Kidney (tissue), 22 donors: ENCODE measurements around the gene ATXN10. TPM values are rescaled to one million over a fixed set of nuclear protein-coding genes. Genes with fewer than 3 reads are reported as not detected.
"Not testable (repeated sequence)": the region's sequence is repeated elsewhere in the genome, so short reads cannot be mapped to it uniquely, and the experiment has no call there.

ENCODE experiments used
- DNase-seq, 5 donors: peaks; one replicate each; pipeline ENCODE4 v3.0.0-alpha.2; 2013 to 2020
- FAIRE-seq: peaks from 2 replicates; lab custom pipeline; 2012; peaks lifted over from hg19 to GRCh38; lab: Jason Lieb, UNC
- H3K27ac ChIP-seq, 2 donors: one replicate each; pipeline ENCODE4 v1.7.0; 2013; ENCODE audit warnings: low read depth in 2 of 2, low read length in 2 of 2, inconsistent platforms in 1 of 2
- H3K27me3 ChIP-seq: one replicate; pipeline ENCODE4 v1.7.1; 2013; ENCODE audit warnings: low read length, inconsistent platforms; ENCODE audit not compliant: control insufficient read depth, insufficient read depth
- H3K36me3 ChIP-seq, 3 donors: one replicate each; pipeline versions ENCODE4 v1.7.0 to v1.7.1; 2013; ENCODE audit warnings: low read length in 3 of 3, control low read depth in 1 of 3, inconsistent platforms in 1 of 3; ENCODE audit not compliant: insufficient read depth in 3 of 3, control insufficient read depth in 2 of 3
- H3K4me1 ChIP-seq, 3 donors: one replicate each; pipeline versions ENCODE4 v1.7.0 to v1.7.1; 2013; ENCODE audit warnings: low read length in 3 of 3, inconsistent platforms in 1 of 3, low read depth in 1 of 3; ENCODE audit not compliant: control insufficient read depth in 2 of 3, insufficient read depth in 2 of 3
- H3K4me3 ChIP-seq, 3 donors: one replicate each; pipeline versions ENCODE4 v1.7.0 to v1.8.1; 2013; ENCODE audit warnings: low read length in 3 of 3, control low read depth in 1 of 3, inconsistent platforms in 1 of 3
- H3K9ac ChIP-seq, 3 donors: one replicate each; pipeline versions ENCODE4 v1.7.0 to v1.7.1; 2013; ENCODE audit warnings: low read length in 3 of 3, control low read depth in 1 of 3, inconsistent platforms in 1 of 3
- H3K9me3 ChIP-seq, 3 donors: one replicate each; pipeline versions ENCODE4 v1.7.0 to v1.7.1; 2013; ENCODE audit warnings: low read length in 3 of 3, control low read depth in 1 of 3, inconsistent platforms in 1 of 3; ENCODE audit not compliant: control insufficient read depth in 2 of 3, insufficient read depth in 1 of 3
- intact Hi-C: fragments of 100-400 bp; cut with DNase I; formaldehyde crosslinking; loops from one replicate; pipeline ENCODE4 v1.11.1; 2022
- long read RNA-seq, 10 donors: library from polyadenylated mRNA in 1 of 10; unstranded in 1 of 10; transcript quantifications; one replicate each; pipeline ENCODE4 v2.0.0 and lab custom pipeline, GENCODE V29; 2021 to 2026
- polyA plus RNA-seq: library from polyadenylated mRNA; stranded (reverse); fragments of 350-450 nt; fragmentation: Illumina TruSeq; extraction: RNeasy Lipid Tissue Mini Kit (QIAGEN cat#74804); gene quantifications from one replicate; pipeline ENCODE4 v1.2.3, GENCODE V29; 2014; ENCODE audit warnings: low read depth, low replicate concordance; ENCODE audit not compliant: insufficient read depth
- total RNA-seq: library from RNA; stranded (reverse); fragmentation: NEBNext Ultra II Directional; extraction: Animal tissue kit (Norgen Biotek cat#: 25700); gene quantifications from one replicate; pipeline ENCODE4 v1.2.1, GENCODE V29; 2021
- TF ChIP-seq, protein P1 (sequence below): IDR thresholded peaks from 3 replicates; pipeline ENCODE4 v1.5.1; 2012; ENCODE audit warnings: mild to moderate bottlenecking, moderate library complexity, borderline replicate concordance; ENCODE audit not compliant: insufficient read depth; ENCODE audit errors: extremely low read depth
- donor health status: control.
- donor health status: control.
- donor health status: control.
- donor health status: control.
- donor health status: control.
- donor health status: DM: yes; HTN: yes; CAD: no.
- donor health status: Normal renal cell carcinoma (clear cell type).

The ATXN10 gene
- 121 TPM for total RNA-seq
- 142 TPM for polyA plus RNA-seq
- long read RNA-seq, donor 1, transcript ATXN10-201 (12 exons, 3,329 nt): major isoform, 28 of 53 reads
- long read RNA-seq, donor 1, partial matches to known transcripts: 25 of 53 reads
- long read RNA-seq, donor 1, other reads (novel, unspliced or antisense): 0 of 53 reads
- long read RNA-seq, donor 2, transcript ATXN10-201 (12 exons, 3,329 nt): major isoform, 48 of 67 reads
- long read RNA-seq, donor 2, partial matches to known transcripts: 18 of 67 reads
- long read RNA-seq, donor 2, other reads (novel, unspliced or antisense): 0 of 67 reads
- long read RNA-seq, donor 3, transcript ATXN10-201 (12 exons, 3,329 nt): major isoform, 39 of 65 reads
- long read RNA-seq, donor 3, partial matches to known transcripts: 21 of 65 reads
- long read RNA-seq, donor 3, other reads (novel, unspliced or antisense): 5 of 65 reads
- long read RNA-seq, donor 4, transcript ATXN10-201 (12 exons, 3,329 nt): major isoform, 30 of 38 reads
- long read RNA-seq, donor 4, partial matches to known transcripts: 7 of 38 reads
- long read RNA-seq, donor 4, other reads (novel, unspliced or antisense): 0 of 38 reads
- long read RNA-seq, donor 5, partial matches to known transcripts: 0 of 4 reads
- long read RNA-seq, donor 5, other reads (novel, unspliced or antisense): 0 of 4 reads
- long read RNA-seq, donor 6, transcript ATXN10-201 (12 exons, 3,329 nt): major isoform, 26 of 51 reads
- long read RNA-seq, donor 6, partial matches to known transcripts: 16 of 51 reads
- long read RNA-seq, donor 6, other reads (novel, unspliced or antisense): 9 of 51 reads
- long read RNA-seq, donor 7, transcript ATXN10-201 (12 exons, 3,329 nt): major isoform, 87 of 103 reads
- long read RNA-seq, donor 7, partial matches to known transcripts: 3 of 103 reads
- long read RNA-seq, donor 7, other reads (novel, unspliced or antisense): 13 of 103 reads
- long read RNA-seq, donor 8, transcript ATXN10-201 (12 exons, 3,329 nt): major isoform, 40 of 73 reads
- long read RNA-seq, donor 8, partial matches to known transcripts: 32 of 73 reads
- long read RNA-seq, donor 8, other reads (novel, unspliced or antisense): 0 of 73 reads
- long read RNA-seq, donor 9, transcript ATXN10-201 (12 exons, 3,329 nt): major isoform, 12 of 17 reads
- long read RNA-seq, donor 9, partial matches to known transcripts: 5 of 17 reads
- long read RNA-seq, donor 9, other reads (novel, unspliced or antisense): 0 of 17 reads
- long read RNA-seq, donor 10, transcript ATXN10-201 (12 exons, 3,329 nt): major isoform, 33 of 53 reads
- long read RNA-seq, donor 10, partial matches to known transcripts: 20 of 53 reads
- long read RNA-seq, donor 10, other reads (novel, unspliced or antisense): 0 of 53 reads

DNA sequence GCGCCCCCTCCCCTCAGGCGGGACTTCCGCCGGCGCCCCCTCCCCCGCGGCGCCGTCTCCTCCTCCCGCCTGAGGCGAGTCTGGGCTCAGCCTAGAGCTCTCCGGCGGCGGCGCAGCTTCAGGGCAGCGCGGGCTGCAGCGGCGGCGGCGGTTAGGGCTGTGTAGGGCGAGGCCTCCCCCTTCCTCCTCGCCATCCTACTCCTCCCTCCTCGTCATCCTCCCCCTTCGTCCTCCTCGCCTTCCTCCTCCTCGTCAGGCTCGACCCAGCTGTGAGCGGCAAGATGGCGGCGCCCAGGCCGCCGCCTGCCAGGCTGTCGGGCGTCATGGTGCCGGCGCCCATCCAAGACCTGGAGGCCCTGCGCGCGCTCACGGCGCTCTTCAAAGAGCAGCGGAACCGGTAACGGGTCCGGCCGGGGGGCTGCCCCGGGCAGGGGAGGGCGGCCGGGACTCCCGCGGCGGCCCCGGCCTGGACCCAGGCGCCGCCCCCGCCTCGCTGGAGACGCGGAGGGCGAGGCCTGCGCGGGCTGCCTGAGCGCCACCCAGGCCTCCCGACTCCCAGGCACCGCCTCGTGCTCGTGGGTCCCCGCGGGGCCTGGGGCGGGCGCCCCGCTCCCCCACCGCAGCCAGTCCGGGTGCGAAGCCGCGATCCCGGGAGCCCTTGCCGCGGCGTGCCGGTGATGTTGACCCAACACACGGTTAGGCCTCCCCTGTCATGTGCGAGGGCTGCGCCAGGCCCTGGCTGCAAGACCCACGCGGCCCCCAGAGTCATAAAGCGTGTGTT, at the start of gene ATXN10:
TSS of gene ATXN10 (plus strand) at position 52 of the 781 bp plus-strand sequence. CDS start at position 282, 230 bp downstream.
- DNase-seq (peak; percentile 62 to 95 (median 91)), FAIRE-seq (no peak)
- Histone ChIP-seq H3K4me3 (peak within 1 kb of the TSS; percentile 75 to 84 (median 80)), H3K36me3 (no peaks in the 10 kb centered on the region), H3K27me3 (no peaks in the 10 kb centered on the region), H3K9me3 (no peaks in the 10 kb centered on the region), H3K27ac (peak within 1 kb of the TSS; percentile 51 to 75), H3K9ac (peak within 1 kb of the TSS; percentile 48 to 97 (median 74)), H3K4me1 (peaks cover 4 to 15% (median 7%) of the 10 kb centered on the region in 3 donors)
- TF ChIP-seq, protein P1, sequence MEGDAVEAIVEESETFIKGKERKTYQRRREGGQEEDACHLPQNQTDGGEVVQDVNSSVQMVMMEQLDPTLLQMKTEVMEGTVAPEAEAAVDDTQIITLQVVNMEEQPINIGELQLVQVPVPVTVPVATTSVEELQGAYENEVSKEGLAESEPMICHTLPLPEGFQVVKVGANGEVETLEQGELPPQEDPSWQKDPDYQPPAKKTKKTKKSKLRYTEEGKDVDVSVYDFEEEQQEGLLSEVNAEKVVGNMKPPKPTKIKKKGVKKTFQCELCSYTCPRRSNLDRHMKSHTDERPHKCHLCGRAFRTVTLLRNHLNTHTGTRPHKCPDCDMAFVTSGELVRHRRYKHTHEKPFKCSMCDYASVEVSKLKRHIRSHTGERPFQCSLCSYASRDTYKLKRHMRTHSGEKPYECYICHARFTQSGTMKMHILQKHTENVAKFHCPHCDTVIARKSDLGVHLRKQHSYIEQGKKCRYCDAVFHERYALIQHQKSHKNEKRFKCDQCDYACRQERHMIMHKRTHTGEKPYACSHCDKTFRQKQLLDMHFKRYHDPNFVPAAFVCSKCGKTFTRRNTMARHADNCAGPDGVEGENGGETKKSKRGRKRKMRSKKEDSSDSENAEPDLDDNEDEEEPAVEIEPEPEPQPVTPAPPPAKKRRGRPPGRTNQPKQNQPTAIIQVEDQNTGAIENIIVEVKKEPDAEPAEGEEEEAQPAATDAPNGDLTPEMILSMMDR: no peak
- intact Hi-C loops: no loop called here

- Histone ChIP-seq H3K27ac (no peak overlapping the region), H3K36me3 (no peaks in the 10 kb centered on the region), H3K27me3 (no peaks in the 10 kb centered on the region), H3K9me3 (no peaks in the 10 kb centered on the region), H3K9ac (no peak overlapping the region), H3K4me1 (no peaks in the 10 kb centered on the region), H3K4me3 (no peak overlapping the region)
- DNase-seq: no peak
- FAIRE-seq: no peak
- intact Hi-C loops: no loop called here
- TF ChIP-seq, protein P1: no peak
These were observed 49.6 kb upstream of the ATXN10 start for GRCh38 chr22:45621836-45622600.

GRCh38 chr22:45623464-45624145, 48.0 kb upstream of the ATXN10 start:
- H3K27me3 ChIP-seq, intact Hi-C loops, H3K36me3 ChIP-seq, DNase-seq, FAIRE-seq, H3K4me1 ChIP-seq, H3K9ac ChIP-seq, H3K9me3 ChIP-seq, H3K27ac ChIP-seq, H3K4me3 ChIP-seq: not testable (repeated sequence)
